HG03565 (cell line): ENCODE data around the gene CACNA2D2.

Source experiments
- ATAC-seq: cut with Tn5 transposase; IDR thresholded peaks from one replicate; pipeline ENCODE4 v1.9.1; 2021; ENCODE audit warnings: mild to moderate bottlenecking, moderate library complexity; ENCODE audit not compliant: unreplicated experiment

Gene CACNA2D2

GRCh38 chr3:50502584-50503423 is 630 bp downstream of the CACNA2D2 start:
- ATAC-seq = no peak

- no peak for ATAC-seq
Observed at GRCh38 chr3:50502225-50502583, 1.2 kb downstream of the CACNA2D2 start.

DNA sequence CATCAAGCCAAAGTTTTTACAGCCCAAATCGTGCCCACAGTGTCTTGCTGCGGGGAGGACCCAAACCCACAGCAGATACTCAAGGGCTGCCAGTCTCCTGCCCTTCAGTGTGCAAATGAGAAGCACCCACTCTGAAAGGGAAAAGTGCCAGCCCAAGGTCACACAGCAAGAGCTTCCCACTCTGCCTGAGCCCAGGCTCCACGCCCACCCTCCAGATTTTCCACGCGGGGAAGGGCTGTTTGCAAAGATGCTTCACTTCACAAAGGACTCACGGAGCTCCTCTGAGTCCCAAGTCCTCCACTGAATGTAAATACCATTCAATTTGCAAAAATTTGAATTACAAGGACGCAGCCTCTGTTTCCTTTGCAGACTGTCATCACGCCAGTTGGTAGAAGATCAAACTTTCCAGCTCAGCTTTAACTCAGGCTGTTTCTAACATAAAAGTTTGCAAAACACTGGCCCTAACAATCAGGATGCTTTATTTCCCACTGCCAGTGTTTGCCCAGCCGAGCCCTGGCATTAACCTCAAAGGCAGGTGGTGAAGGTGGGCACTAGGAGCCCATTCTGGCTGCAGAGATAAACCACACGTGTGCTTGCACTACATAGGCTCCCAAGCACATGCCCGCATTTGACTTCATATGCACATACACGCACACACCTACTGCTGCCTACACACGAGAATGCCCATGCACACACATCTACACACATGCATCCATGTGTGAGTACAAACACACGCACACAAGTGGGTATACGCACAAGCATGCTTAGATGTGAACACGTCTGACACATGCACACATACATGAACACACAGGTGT is 7.6 kb downstream of the CACNA2D2 start:
- ATAC-seq = no peak

- no peak for ATAC-seq
Observed at GRCh38 chr3:50494126-50494525, 9.3 kb downstream of the CACNA2D2 start.

DNA sequence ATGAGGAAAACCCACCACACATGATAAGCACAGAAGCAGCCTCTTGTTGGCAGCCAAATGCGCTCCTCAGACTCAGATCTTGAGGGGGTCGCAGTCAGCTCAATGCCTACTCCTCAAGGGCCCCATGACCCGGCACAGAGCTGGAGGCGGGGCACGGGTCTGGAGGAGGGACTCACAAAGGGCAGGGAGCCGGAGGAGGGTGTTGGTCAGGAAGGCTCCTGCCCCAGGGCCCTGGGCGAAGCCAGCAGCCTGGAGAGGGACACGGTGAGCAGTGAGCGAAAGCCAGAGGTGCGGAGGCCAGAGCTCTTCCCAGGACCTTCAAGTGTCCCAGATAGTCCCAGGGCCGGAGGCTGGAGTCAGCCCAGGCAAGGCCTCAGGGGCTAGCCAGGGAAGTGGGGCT is 9.8 kb downstream of the CACNA2D2 start:
- ATAC-seq = no peak

DNA sequence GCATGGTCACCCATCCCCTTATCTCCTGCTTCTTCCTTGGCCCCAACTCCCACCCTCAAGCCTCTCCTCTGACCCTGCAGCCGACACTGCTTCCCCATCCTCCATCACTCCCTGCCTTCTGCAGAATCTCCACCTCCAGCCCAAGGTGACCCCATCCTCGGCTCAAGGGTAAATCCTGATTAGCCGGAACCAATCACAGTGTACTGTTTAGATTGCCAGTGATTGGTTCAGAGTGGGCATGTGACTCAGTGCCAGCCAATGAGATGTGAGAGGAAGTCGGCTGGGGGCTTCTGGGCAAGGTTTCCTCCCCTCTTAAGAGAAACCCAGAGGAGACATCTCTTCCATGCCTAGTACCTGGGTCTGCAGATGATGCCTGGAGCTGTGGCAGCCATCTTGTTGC is 10.3 kb downstream of the CACNA2D2 start:
- ATAC-seq = no peak

GRCh38 chr3:50491023-50491422 is 12.4 kb downstream of the CACNA2D2 start:
- no peak for ATAC-seq

- ATAC-seq = no peak
Observed at GRCh38 chr3:50490424-50490823, 13.0 kb downstream of the CACNA2D2 start.

GRCh38 chr3:50487181-50487580 is 16.3 kb downstream of the CACNA2D2 start:
- no peak for ATAC-seq

GRCh38 chr3:50486219-50486888 is 17.1 kb downstream of the CACNA2D2 start:
- ATAC-seq = no peak

DNA sequence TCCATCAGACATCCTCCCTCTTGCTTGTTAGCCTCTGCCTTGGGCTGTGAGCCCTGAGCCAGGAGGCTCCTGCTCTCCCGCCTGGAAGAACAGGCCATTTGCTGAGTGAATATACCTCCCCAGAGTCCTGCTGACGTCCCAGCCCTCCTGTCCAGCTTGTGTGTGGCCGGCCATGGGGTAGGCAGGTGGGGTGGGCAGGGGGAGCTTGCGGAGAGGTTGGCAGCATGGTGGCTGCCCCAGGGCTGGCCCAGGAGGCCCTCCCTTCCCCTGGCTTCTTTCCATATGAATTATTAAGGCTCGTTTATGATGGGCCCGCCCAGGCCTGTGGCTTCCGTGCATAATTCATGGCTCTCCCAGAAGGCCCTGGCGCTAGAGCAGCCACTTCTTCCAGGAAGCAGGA is 18.7 kb downstream of the CACNA2D2 start:
- no peak for ATAC-seq

DNA sequence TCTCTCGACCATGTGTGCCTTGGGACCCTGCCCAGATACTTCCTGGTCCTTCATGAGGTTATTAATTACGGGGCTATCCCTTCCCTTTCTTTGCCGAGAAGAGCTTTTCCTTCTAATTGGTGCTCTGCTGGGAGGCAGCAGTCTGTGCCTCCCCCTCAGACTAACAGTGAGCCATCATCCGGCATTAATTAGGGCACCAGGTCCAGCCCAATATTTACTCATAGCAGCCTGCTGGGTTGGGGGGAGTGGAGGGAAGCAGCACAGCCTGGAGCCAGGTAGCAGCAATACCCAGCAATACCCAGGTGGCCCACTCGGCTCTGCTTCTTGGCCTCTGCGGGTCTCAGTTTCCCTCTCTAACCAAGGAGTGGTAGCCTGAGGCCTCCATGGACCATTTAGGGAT is 20.1 kb downstream of the CACNA2D2 start:
- ATAC-seq = no peak

GRCh38 chr3:50481992-50482391 is 21.4 kb downstream of the CACNA2D2 start:
- ATAC-seq = no peak

GRCh38 chr3:50480471-50480870 is 23.0 kb downstream of the CACNA2D2 start:
- ATAC-seq = no peak

DNA sequence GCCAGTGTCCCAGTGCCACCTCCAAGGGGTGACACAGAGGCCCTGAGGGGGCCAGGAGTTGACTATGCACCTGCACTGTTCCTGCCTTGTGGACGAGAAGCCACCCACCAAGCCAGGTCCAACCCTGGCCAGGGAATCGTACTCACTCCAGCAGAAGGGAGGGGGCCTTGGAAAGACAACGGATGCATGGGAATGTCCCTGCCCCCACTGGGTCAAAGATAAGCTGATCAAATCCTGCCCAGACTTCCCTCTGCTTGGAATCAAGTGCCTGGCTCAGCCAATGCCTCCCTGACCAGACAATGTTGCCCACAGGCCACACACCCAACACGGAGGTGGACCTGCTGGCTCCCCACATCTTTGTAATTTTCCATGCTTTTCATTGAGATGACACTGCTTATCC is 23.9 kb downstream of the CACNA2D2 start:
- no peak for ATAC-seq

- ATAC-seq = no peak
Observed at GRCh38 chr3:50478671-50479260, 24.7 kb downstream of the CACNA2D2 start.

- no peak for ATAC-seq
Observed at GRCh38 chr3:50478051-50478450, 25.4 kb downstream of the CACNA2D2 start.

- ATAC-seq = no peak
Observed at GRCh38 chr3:50475348-50475747, 28.1 kb downstream of the CACNA2D2 start.

GRCh38 chr3:50474717-50475116 is 28.7 kb downstream of the CACNA2D2 start:
- ATAC-seq = no peak

- ATAC-seq = no peak
Observed at GRCh38 chr3:50473768-50474167, 29.7 kb downstream of the CACNA2D2 start.

DNA sequence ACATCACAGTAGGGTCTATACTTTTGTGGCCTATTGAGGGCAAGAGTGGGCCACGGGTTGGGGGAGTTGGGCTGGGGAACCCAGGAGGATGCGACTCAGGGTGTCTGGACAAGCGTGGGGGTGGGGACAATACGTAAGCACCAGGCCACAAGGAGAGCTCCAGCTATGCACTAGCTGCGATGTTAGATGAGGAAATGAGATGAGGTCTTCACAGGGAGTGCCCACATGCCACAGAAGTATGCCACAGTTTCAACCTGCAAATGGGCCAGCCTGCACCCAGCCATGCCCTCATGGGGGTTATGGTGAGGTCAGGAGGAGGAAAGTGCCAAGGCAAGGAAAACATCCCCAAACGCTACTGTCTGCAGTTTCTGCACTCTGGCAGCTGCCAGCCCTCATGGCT is 30.5 kb downstream of the CACNA2D2 start:
- ATAC-seq = no peak
